Limb (tissue), 2 donors: ENCODE results near the gene CNR1.

Experiments used
- DNase-seq, 2 donors: peaks; one replicate each; pipeline ENCODE4 v3.0.0-alpha.2; 2016; ENCODE audit errors: extremely low spot score in 2 of 2

CNR1 gene

DNA sequence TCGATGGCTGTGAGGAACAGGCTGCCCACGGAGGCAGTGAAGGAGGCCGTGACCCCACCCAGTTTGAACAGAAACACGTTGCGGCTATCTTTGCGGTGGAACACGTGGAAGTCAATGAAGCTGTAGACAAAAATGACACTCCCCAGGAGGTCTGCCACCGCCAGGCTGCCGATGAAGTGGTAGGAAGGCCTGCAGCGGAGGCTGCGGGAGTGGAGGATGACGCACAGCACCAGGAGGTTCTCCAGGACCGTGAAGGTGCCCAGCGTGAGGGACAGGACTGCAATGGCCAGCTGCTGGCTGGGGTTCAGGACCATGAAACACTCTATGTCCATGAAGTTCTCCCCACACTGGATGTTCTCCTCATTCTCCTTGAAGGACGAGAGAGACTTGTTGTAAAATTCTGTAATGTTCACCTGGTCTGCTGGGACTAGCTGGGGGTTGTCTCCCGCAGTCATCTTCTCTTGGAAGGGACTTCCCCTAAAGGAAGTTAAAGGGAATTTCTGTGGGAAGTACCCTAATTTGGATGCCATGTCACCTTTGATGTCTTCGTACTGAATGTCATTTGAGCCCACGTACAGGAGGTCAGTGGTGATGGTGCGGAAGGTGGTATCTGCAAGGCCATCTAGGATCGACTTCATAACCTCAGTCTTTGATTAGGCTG is 21.4 kb downstream of the CNR1 start:
- no peak for DNase-seq

DNA sequence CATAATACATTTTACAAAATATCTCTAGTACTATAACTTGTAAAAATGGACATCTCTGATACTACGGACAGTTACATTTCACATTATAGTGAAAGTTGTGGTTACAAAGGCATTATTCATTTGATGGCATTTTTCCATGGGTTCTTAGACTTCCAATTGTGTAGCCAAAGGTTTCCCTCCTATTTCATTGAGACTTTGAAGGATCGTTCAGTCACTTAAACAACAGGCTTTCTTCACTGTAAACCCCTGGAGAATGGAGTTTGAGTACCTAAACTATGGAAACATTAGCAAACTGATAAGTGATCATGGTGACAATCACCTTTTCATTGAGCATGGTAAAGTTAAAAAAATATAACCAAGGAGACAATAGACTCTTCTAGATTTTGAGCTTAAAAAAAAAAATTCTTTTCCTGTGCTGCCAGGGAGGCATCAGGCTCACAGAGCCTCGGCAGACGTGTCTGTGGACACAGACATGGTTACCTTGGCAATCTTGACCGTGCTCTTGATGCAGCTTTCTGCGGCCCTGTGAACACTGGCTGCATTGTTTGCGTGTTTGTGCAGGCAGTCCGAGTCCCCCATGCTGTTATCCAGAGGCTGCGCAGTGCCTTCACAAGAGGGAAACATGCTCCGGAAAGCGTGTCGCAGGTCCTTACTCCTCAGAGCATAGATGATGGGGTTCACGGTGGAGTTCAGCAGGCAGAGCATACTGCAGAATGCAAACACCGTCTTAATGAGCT is 22.6 kb downstream of the CNR1 start:
- no peak for DNase-seq

DNA sequence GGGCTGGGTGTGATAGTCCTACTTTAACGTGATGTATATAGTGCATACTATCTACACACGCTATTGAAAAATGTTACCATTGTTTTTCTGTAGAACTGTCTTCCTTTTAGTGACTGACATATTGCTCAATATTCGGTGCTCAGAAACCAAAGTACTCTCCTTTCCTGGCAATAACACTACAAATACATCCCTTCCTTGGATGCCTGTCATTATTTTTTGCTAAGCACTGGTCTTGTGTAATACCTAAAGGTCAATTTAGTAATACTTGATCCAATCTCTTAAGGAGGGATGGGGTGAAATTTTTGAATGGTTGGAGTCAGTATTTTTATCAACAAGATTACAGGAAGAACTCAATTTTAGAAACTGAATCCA is 23.9 kb downstream of the CNR1 start:
- DNase-seq, result no peak

DNA sequence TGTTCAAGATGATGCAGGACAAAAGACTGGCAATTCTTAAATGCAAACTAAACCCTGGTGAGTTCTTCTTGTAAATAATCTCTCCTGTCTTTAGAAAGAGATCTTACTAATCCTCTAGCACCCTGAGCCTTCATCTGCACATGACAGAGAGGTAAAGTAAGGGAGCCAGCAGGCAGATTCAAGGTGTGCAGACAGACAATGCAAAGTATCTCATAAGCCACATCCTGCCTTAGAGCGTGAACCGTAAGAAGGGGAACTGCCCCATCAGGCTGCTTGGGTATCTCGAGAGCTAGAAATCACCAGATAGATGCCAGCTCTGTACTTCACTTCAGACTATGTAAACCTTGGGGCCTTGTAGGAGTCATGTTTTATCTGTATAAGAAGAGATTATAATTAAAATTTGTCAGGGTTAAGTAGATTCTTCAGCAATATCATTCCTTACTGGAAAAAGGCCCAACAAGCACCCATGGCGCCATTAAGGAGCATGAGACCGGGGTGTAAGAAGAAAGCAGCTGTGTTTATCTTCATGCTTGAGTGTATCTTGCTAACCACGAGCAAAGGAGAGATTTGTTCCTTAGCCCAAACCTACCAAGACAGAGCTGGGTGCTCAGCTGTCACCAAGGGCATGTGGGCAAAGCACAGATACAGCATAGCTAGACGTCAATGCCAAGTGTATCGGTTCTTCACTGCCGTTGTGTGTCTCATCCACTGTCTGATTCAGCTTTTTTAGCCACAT is 24.4 kb downstream of the CNR1 start:
- DNase-seq, result no peak

DNA sequence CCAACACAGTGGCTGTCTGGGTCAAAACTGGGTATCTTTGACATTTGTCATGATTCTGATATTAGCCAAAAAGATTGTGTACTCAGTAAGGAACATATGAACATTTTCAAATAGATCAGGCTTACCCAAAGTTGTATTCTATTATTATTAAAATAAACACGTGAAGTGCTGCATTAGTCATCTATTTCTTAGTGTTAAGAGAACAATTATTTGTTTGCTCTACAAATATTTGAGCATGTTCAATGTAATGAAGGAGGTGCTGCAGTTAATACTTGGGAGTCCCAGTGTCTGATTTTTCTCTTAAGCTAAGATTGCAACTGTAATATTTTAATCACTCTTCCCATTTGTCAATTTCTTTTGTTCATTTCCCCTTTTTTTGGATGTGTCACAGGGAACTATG is 28.2 kb downstream of the CNR1 start:
- no peak for DNase-seq

DNA sequence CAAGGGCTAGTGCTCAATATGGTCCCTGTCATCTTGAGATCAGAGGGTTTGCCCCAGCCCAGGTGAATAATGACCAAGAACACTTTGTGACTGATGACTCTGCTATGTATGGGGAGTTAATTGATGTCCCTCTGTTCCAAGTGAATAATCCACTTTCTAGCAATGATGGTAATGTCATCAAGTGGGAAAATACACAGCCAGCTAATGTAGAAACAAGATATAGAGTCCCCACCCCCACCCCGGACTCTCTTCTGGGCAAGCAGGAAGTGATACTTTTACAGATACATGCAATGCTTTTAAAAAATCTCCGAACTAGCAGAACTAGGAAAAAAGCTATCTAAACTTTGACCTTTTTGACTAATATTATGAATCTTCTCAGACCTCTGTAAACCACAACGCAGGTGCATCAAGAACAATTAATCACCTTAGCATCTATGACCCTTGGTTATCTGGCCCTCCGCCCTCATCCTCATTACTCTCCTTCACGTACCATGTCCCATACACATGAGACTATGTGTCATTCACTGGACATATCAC is 30.5 kb downstream of the CNR1 start:
- DNase-seq, result no peak

DNA sequence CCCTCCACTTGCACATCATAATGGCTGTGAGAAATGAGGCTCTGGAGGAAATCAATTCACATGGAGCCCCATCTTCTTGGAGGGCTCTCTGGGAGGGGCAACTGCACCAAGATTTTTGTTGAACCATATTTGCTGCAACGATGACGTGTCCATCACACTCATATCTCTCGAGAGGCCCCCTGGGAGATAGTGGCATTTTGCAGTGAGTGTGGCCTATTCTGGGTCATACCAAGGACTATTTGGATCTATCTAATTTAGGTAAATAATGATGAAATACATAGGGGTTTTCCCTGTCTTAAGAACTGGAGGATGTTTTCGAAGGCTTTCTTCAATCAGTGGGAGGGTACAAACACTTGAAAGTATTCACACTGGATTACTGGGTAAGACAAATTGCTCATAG is 31.6 kb downstream of the CNR1 start:
- no peak for DNase-seq

DNA sequence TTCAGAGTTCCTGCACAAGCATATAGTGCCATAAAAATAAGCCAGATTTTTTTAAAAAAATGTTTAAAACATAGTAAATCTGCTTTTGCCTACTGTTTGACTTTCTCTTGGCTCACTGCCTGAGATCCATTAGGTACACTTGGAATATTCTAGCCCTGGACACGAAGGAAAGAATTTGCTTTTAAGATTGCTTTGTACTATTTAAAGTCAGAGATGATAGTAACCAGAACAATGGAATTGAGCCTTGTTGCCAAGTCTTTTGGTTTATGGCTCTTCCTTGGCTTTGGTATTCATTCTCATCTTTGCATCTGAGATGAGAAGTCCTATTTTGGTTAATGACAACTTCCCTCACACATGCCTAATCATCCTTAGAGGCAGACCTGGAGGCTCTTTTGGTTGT is 32.4 kb downstream of the CNR1 start:
- DNase-seq, result no peak

DNA sequence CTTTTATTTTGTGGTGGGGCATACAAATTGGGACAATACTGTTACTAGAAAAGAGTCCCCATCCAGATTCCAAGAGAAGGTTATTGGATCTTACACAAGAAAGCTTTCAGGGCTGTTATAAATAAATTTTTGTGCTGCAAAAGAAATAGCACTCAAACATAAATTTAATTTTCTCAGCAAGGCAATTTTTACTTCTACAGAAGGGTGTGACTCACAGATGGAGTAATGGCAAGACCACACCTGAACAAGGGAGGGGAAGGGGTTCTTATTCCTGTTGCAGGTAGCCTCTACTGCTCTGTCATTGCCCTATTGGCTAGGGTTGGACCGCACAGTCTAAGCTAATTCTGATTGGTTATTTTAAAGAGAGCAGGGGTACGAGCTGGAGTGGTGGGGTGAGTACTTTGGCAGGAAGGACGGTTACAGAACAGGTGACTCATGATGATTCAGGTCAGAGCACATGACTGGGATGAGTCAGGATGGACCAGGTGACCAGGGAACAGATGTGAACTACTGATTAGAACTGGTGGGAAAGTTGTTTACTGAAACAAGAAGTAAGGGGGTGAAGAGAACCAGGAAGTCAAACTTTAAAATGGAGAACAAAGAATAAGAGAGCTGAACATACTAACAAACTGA is 41.1 kb downstream of the CNR1 start:
- no peak for DNase-seq

DNA sequence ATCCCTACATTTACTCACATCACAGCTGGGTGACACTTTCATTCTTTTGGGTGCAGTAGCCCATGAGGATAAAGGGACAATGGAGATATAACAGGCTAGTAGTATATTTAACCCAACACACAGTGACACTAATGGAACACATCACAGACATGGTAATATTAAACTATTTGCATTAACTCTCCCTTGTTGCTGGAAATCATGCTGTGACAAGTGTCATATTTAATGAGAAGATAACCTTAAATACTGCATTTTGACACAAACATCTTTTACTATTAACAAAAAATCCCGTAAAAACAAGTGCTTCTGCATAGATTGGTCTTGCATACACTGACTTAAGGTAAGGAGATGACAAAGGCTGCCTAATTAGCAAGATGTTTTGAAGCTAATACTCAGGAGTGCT is 45.5 kb downstream of the CNR1 start:
- no peak for DNase-seq

DNA sequence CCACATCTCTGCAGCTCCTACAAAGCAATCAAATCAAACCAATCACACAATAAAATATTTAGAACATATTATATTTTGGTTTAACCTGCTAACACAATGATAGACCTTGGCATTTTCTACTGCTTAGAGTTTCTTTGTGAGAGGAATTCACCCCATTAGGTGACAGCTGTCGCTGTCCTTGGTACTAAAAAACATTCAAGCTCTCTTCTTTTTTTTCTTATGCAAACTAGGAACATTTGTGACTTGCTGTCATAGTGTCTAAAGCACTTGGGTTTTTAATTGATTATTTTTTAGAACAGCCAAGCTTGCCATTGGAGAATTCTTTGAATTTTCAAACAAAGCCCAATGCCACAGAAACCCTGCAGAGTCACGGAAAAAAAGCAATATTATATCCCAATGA is 46.4 kb downstream of the CNR1 start:
- DNase-seq, result peak in 1 of 2 donors; percentile 3

DNA sequence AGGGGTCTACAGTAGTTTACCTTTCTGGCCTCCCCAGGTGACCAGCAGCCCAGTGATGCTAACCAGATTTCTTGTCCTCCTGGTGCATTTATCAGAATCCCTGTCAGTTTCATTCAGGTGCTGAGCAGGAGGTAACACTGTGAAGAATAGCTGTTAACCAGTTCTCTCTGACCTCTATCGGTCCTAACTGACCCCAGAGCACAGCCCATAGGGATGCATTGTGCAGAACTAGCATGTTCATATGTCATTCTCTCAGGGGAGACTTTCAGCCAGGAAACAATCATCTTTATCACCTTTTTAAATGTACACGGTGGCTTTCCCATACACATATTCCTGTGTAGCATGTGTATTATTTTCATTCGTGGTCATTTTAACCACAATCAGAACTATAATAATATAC is 49.9 kb downstream of the CNR1 start:
- DNase-seq, result no peak

DNA sequence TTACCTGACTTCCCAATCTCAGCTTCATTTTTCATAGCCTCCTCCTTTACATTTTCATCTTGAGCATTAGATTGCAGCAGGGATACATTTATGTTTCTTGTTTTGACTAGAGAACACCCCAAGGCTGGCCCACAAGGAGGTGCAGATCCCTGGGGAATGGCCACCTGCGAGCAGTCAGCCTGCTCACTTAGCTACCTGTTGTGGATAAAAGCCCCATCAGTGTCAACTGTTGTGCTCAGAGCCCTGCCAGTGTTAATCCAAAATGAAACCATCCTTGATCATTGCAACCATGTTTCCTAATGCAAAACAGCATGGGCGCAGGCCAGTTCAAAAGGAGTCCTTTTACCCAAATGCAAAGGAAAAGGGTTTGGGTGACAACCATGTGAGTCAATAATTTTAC is 50.8 kb downstream of the CNR1 start:
- no peak for DNase-seq

DNA sequence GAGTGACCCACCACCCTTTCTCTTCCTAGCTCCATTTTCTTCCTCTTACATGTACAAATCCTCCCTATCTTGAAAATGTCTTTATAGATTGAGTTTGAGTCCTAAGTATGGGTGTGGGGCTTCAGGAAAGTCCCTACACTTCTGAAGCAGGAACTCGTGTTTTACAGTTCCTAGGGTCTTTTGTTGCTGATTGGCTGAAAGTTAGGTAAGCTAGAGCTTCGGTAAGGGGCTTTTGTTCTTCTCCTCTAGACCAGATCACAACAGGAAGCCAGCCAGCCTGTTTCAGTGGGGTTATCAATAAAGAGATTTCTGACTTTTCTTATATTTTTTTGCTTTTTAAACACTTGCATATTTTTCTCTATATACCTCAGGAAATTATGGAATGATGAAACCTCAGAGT is 51.3 kb downstream of the CNR1 start:
- DNase-seq, result no peak

DNA sequence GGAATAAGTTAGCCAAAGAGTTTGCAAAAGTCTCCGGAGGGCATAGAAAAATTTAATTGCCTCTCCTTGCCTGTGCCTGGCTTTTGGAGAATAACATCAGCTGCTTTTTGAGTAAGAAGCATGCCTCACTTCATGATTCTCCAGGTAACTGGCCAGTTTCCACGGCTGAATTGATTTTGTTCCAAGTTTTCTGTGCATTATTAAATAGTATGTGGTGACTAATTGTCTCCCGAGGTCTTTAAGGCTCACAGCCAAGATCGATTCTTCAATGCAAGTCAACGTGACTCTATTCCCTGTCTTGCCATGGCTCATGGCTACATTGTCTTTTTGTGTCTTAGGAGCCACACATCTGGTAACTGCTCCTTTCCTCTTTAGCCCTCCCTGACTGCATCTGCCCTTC is 54.2 kb downstream of the CNR1 start:
- DNase-seq, result no peak

DNA sequence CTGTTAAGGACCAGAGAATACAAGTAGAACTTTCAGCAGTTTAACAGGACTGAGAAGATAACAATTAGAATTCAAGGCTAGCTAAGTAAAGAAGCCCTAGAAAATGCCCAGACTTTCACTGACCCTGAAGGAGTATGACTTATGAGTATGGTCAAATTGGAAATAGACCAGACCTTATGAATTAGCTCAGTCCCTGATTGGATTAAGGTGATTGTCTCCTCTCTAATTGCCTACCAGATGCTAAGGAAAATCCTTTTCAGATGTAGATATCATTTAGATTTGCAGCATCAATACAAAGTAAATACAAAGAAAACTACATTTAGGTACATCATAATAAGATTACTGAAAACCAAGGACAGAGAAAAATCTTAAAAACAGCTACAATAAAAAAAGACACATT is 58.9 kb downstream of the CNR1 start:
- no peak for DNase-seq

DNA sequence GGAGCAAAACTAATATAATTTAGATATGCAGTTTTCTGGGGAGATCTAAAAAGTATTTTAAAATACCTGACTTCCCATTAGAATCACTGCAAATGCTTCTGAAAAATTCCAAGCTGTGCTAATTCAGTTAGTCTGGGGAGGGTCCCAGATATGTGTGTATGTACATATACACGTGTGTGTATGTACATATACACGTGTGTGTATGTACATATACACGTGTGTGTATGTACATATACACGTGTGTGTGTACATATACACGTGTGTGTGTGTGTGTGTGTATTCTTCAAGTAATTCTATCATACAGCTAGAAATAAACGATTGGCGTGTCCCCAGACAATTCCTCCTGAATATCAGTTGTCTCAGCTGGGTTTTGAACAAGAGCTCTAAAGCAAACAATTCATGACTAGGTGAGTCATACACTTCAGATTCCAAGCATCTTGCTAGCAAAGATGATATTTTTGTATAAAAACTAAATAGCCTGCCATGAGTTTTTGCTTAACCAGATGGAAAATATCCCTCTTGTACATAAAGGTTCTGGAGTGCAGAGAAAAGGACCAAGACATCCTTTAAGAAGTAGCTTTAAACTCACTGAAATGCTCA is 60.3 kb downstream of the CNR1 start:
- no peak for DNase-seq
